Heart right ventricle (tissue), 16 donors: ENCODE results near the gene SNRNP35. TPM values are rescaled to one million over a fixed set of nuclear protein-coding genes. Genes with fewer than 3 reads are reported as not detected.
A peak's percentile ranks its signal among the peaks of the same experiment; 100 is the strongest.

Source experiments
- ATAC-seq, 8 donors: fragments of 200-7000 bp; cut with Tn5 transposase; one replicate each; pipeline ENCODE4 v1.9.1; 2020; ENCODE audit warnings: mild to moderate bottlenecking in 8 of 8, moderate library complexity in 8 of 8, moderate number of reproducible peaks in 1 of 8
- DNase-seq, 2 donors: peaks; one replicate each; pipeline ENCODE4 v3.0.0-alpha.2; 2020
- H3K27ac ChIP-seq, 10 donors: fragments of 200-600 bp; sonication (generic) in 2 of 10; one replicate each; pipeline versions ENCODE4 v1.5.0 to v1.8.0; 2020 to 2022; ENCODE audit warnings: mild to moderate bottlenecking in 3 of 10
- H3K27me3 ChIP-seq, 7 donors: fragments of 200-600 bp; one replicate each; pipeline ENCODE4 v1.8.0; 2021 to 2022; ENCODE audit warnings: mild to moderate bottlenecking in 2 of 7
- H3K36me3 ChIP-seq, 9 donors: fragments of 200-600 bp; sonication (generic) in 1 of 9; one replicate each; pipeline versions ENCODE4 v1.5.0 to v1.8.0; 2020 to 2022; ENCODE audit warnings: mild to moderate bottlenecking in 2 of 9
- H3K4me1 ChIP-seq, 9 donors: fragments of 200-600 bp; sonication (generic) in 1 of 9; one replicate each; pipeline versions ENCODE4 v1.5.0 to v1.8.0; 2020 to 2022; ENCODE audit warnings: mild to moderate bottlenecking in 4 of 9
- H3K4me3 ChIP-seq, 10 donors: fragments of 200-600 bp; sonication (generic) in 2 of 10; one replicate each; pipeline versions ENCODE4 v1.5.0 to v1.8.0; 2020 to 2022; ENCODE audit warnings: mild to moderate bottlenecking in 7 of 10, moderate library complexity in 2 of 10
- H3K9me3 ChIP-seq, 11 donors: fragments of 200-600 bp in 10 of 11; sonication (generic) in 2 of 11; one replicate each; pipeline versions ENCODE4 v1.5.0 to v1.8.0; 2013 to 2022; ENCODE audit warnings: mild to moderate bottlenecking in 2 of 11, control low read depth in 1 of 11, moderate library complexity in 1 of 11
- WGBS, 2 donors: extraction: QIAGEN DNeasy Blood & Tissue Kit; methylation state at CpG; one replicate each; pipeline ENCODE4 v1.1.7; 2013; ENCODE audit warnings: inconsistent platforms in 1 of 2; 5-methylcytosine and 5-hydroxymethylcytosine counted together
- intact Hi-C, 10 donors: fragments of 100-400 bp; cut with DNase I; formaldehyde crosslinking; loops; one replicate each; pipeline versions ENCODE4 v1.11.1 to v1.14.2; 2022
- polyA plus RNA-seq, 2 donors: library from polyadenylated mRNA; stranded (reverse); fragments of 200-250 nt; gene quantifications; one replicate each; pipeline ENCODE4 v1.2.3, GENCODE V29; 2013
- total RNA-seq, 10 donors: library from RNA; stranded (reverse); fragmentation: NEBNext Ultra II Directional in 3 of 10; extraction: Animal tissue kit (Norgen Biotek cat#: 25700) in 3 of 10; gene quantifications; one replicate each; pipeline versions ENCODE4 v1.2.1 to v1.2.4, GENCODE V29; 2021 to 2023
- TF ChIP-seq, protein P1 (sequence below), 9 donors: fragments of 200-600 bp; sonication (generic) in 2 of 9; IDR thresholded peaks; one replicate each; pipeline versions ENCODE4 v1.5.0 to v1.8.0; 2021 to 2022; ENCODE audit warnings: antibody characterized with exemption in 9 of 9, mild to moderate bottlenecking in 5 of 9, moderate library complexity in 1 of 9
- donor health status: Arrhythmogenic right ventricular cardiomyopathy.
- donor health status: ischemic (EF 13 %, LVEDD 7.1; RV severe dilation, severe dysfunction).
- donor health status: healthy with polysubstance abuse.
- donor health status: DM: no; HTN: yes; CAD: no.
- donor health status: DM: no; HTN: no; CAD: no.
- donor health status: ischemic (EF 25% LVEDD 6.9; RV normal size, moderate dysfunction).
- donor health status: ischemic (EF 25% LVEDD 5.7; RV mildly dilated, moderate dysfunction).
- donor health status: healthy.
- donor health status: DM: yes; HTN: yes; CAD: no.
- donor health status: Ischemic cardiomyopathy.
- donor health status: ischemic (EF 35%, LVEDD 5.7; RV mildly dilated, moderate dysfunction).
- donor health status: nonischemic (EF 11% LVEDD 7.7; RV severe dilation, severe dysfunction).
- donor health status: DM: yes; HTN: yes; CAD: no.
- donor health status: PGD.
- donor health status: ischemic (EF 29% LVEDD 5.4; RV normal size, mild dysfunction).
- donor health status: nonischemic (EF 23%, LVEDD 6.1; RV moderate dilation, normal function).

The SNRNP35 gene
- total and polyA plus RNA-seq, 12 donors: 18.0 to 117 (median 20.5) TPM

DNA sequence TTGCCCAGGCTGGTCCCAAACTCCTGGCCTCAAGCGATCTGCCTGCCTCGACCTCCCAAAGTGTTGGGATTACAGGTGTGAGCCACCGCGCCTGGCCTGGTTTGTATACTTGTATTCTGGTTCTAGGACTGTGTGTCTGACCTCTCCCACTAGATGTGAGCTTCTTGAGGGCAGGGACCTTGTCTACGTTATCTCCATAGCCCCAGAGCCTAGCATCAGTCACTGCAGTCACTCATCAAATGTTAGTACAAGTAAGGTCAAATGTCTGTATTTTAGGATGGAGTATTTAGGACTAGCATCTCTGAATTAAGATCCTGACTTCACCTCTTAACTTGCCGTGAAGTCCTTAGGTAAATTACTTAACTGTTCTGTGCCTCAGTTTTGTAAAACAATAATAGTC, 24.3 kb upstream of the SNRNP35 start:
- Histone ChIP-seq H3K4me1 (peaks cover 0 to 56% (median 37%) of the 10 kb centered on the region in 9 donors), H3K27me3 (no peaks in the 10 kb centered on the region), H3K9me3 (no peaks in the 10 kb centered on the region), H3K4me3 (peak overlapping the region in 6 of 10 donors; percentile 4 to 89 (median 48)), H3K27ac (peak overlapping the region in 3 of 10 donors; percentile 50 to 98 (median 54)), H3K36me3 (peaks cover 0 to 32% (median 8%) of the 10 kb centered on the region in 9 donors)
- ATAC-seq (no peak), DNase-seq (no peak)
- intact Hi-C loops: loop anchor here in 2 of 10 donors (5.0 kb wide), 2 partner anchors 41 to 46 kb away; no protein-coding TSS in a partner anchor
- TF ChIP-seq, protein P1, sequence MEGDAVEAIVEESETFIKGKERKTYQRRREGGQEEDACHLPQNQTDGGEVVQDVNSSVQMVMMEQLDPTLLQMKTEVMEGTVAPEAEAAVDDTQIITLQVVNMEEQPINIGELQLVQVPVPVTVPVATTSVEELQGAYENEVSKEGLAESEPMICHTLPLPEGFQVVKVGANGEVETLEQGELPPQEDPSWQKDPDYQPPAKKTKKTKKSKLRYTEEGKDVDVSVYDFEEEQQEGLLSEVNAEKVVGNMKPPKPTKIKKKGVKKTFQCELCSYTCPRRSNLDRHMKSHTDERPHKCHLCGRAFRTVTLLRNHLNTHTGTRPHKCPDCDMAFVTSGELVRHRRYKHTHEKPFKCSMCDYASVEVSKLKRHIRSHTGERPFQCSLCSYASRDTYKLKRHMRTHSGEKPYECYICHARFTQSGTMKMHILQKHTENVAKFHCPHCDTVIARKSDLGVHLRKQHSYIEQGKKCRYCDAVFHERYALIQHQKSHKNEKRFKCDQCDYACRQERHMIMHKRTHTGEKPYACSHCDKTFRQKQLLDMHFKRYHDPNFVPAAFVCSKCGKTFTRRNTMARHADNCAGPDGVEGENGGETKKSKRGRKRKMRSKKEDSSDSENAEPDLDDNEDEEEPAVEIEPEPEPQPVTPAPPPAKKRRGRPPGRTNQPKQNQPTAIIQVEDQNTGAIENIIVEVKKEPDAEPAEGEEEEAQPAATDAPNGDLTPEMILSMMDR (IDR thresholded peaks at IDR 0.05): no peak
- 95 to 97% methylated on average over 6 of the region's 6 CpGs for WGBS, 2 donors

DNA sequence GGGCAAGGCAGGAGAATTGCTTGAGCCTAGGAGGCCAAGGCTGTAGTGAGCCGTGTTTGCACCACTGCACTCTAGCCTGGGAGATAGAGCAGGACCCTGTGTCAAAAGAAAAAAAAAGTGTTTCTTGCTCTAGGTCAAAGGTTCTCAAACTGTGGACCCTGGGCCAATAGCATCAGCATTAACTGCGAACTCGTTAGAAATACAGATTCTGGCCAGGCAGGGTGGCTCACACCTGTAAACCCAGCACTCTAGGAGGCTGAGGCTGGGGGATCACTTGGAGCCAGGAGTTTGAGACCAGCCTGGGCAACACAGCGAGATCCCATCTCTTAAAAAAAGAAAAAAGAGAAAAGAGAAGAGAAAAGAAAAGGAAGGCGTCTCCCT, 22.3 kb upstream of the SNRNP35 start:
- no peak for DNase-seq
- peaks cover 0 to 12% (median 0%) of the 10 kb centered on the region in 9 donors for H3K36me3 ChIP-seq
- no peaks in the 10 kb centered on the region for H3K9me3 ChIP-seq
- peak in 1 of 8 donors; percentile 2 for ATAC-seq
- peak overlapping the region; percentile 61 to 91 (median 82) for H3K4me3 ChIP-seq
- intact Hi-C loops: no loop called here
- H3K27me3 ChIP-seq: no peaks in the 10 kb centered on the region
- TF ChIP-seq, protein P1 (IDR thresholded peaks at IDR 0.05): no peak
- H3K27ac ChIP-seq: peak overlapping the region in 9 of 10 donors; percentile 69 to 98 (median 81)
- WGBS, 2 donors: 55 to 56% methylated on average over 5 of the region's 5 CpGs
- peaks cover 0 to 56% (median 37%) of the 10 kb centered on the region in 9 donors for H3K4me1 ChIP-seq

DNA sequence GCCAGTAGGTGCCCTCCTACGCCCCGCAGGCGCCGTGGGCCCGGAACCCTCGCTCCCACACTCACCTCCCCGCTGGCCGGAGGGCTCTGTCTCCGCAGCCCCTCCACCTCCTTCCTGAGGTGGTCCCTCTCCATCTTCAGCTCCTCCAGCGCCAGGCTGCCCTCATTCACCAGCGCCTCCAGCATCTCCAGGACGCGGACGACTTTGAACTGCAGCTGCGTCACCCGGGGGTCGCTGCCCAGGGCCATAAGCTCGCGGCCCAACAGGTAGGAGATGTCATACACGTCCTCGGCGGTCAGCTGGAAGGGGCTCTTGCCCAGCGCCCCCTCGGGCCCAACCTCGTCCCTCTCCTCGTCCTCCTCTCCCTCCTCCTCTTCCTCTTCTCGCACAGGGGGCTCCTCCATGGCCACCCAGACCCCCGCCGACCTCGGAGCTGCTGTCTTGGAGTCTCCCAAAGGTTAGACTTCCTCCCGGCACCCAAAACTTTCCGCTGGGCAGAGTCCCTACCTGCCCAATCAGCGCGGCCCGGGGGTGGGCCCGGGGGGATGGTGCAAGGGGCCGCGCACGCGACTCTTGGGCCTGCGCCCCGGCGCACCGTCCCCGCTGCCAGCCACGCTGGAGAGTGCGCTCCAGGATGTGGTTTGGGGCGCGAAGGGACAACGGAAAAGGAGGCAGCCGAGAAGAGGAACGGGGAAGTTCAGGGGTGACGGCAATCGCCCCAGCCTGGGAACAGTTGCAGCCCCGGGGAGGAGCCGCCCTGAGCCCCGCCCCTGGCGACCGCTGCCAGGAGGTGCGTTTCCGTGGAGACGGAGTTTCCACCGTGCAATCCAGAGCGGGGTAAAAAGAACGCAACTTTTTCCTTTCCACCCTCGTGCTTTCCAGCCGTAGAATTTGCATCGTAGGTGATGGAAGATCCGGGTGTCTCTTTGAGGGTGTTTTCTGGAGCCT, 21.6 kb upstream of the SNRNP35 start, which contains the start of gene RILPL2:
TSS of gene RILPL2 (minus strand) at position 668 of the 948 bp plus-strand sequence. CDS start at position 404, 264 bp downstream.
- H3K4me3 ChIP-seq: peak within 1 kb of the TSS; percentile 61 to 91 (median 82)
- H3K27me3 ChIP-seq: no peaks in the 10 kb centered on the region
- TF ChIP-seq, protein P1 (IDR thresholded peaks at IDR 0.05): peak in 1 of 9 donors; percentile 11
- no peaks in the 10 kb centered on the region for H3K9me3 ChIP-seq
- peak; percentile 91 for DNase-seq
- peaks cover 0 to 6% (median 0%) of the 10 kb centered on the region in 9 donors for H3K36me3 ChIP-seq
- peak; percentile 95 to 97 (median 96) for ATAC-seq
- peak within 1 kb of the TSS in 9 of 10 donors; percentile 69 to 98 (median 81) for H3K27ac ChIP-seq
- intact Hi-C loops: no loop called here
- H3K4me1 ChIP-seq: peaks cover 0 to 54% (median 37%) of the 10 kb centered on the region in 9 donors
- WGBS, 2 donors: 1% methylated on average over 67 to 69 of the region's 69 CpGs

DNA sequence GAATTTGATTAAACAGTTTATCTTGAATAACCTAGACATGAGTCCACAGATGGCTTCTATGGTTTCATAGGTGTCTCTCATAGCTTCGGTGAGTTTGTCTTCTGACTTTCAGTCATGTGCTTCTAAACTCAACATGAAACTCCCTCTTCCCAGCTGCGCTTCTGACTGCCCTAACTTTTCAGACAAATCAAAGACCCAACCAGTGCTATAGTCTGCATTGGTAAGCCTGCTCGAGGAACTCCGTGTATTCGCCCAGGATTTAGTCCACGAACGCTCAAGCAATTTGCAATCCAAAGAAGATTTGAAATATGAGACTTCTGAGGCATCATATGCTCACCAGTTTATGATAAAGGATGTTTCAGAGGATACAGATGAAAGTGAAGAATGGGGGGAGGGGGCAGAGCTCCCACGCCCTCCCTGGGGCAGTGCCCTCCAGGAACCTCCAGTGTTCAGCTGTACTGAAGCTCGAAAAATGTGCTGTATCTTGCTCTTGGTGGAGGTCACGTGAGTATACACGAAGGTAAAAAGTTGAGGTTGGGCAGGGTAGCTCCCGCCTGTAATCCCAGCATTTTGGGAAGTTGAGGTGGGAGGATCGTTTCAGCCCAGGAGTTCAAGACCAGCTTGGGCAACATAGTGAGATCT, 16.3 kb upstream of the SNRNP35 start:
- Histone ChIP-seq H3K27ac (no peak overlapping the region), H3K4me1 (peaks cover 8 to 42% (median 27%) of the 10 kb centered on the region in 9 donors), H3K4me3 (no peak overlapping the region), H3K27me3 (no peaks in the 10 kb centered on the region), H3K36me3 (no peaks in the 10 kb centered on the region), H3K9me3 (no peaks in the 10 kb centered on the region)
- intact Hi-C loops: no loop called here
- TF ChIP-seq, protein P1 (IDR thresholded peaks at IDR 0.05): no peak
- DNase-seq (no peak), ATAC-seq (no peak)
- 90 to 92% methylated on average over 13 of the region's 13 CpGs for WGBS, 2 donors
